Mesendoderm (in vitro differentiated cells): Measurements from ENCODE around the gene RASGRP4.

ENCODE experiments used
- DNase-seq: peaks from one replicate; pipeline ENCODE4 v3.0.0; 2013
- H2AK5ac ChIP-seq: 2 replicates; pipeline ENCODE4 v1.6.1; 2013; ENCODE audit warnings: low read length, inconsistent platforms
- H2BK120ac ChIP-seq: 2 replicates; pipeline ENCODE4 v1.6.1; 2013; ENCODE audit warnings: low read depth, mild to moderate bottlenecking, low read length, moderate library complexity, mixed read lengths
- H2BK15ac ChIP-seq: replicated peaks from 2 replicates; pipeline ENCODE4 v1.6.1; 2013; ENCODE audit warnings: low read depth, mild to moderate bottlenecking, moderate library complexity
- H2BK5ac ChIP-seq: 2 replicates; pipeline ENCODE4 v1.6.1; 2013; ENCODE audit warnings: low read length, inconsistent platforms
- H3K18ac ChIP-seq: 2 replicates; pipeline ENCODE4 v1.6.1; 2013; ENCODE audit warnings: mild to moderate bottlenecking, low read length, mixed read lengths
- H3K23ac ChIP-seq: one replicate; pipeline ENCODE4 v1.6.1; 2013; ENCODE audit warnings: low read length
- H3K27ac ChIP-seq: 2 replicates; pipeline ENCODE4 v1.5.1; 2013; ENCODE audit warnings: low read depth, mild to moderate bottlenecking, inconsistent platforms, low read length, moderate library complexity
- H3K27me3 ChIP-seq: 2 replicates; pipeline ENCODE4 v1.6.1; 2013; ENCODE audit warnings: low read length, control low read depth, mild to moderate bottlenecking, inconsistent platforms; ENCODE audit not compliant: insufficient read depth, poor library complexity
- H3K36me3 ChIP-seq: 2 replicates; pipeline ENCODE4 v1.6.1; 2013; ENCODE audit warnings: low read length, inconsistent platforms; ENCODE audit not compliant: control insufficient read depth, insufficient read depth
- H3K4ac ChIP-seq: one replicate; pipeline ENCODE4 v1.6.1; 2013; ENCODE audit warnings: low read depth, mild to moderate bottlenecking, low read length, moderate library complexity
- H3K4me1 ChIP-seq: 2 replicates; pipeline ENCODE4 v1.6.1; 2013; ENCODE audit warnings: low read depth, low read length, inconsistent platforms; ENCODE audit not compliant: control insufficient read depth
- H3K4me2 ChIP-seq: 2 replicates; pipeline ENCODE4 v1.6.1; 2013; ENCODE audit warnings: low read length
- H3K4me3 ChIP-seq: 2 replicates; pipeline ENCODE4 v1.5.1; 2013; ENCODE audit warnings: mild to moderate bottlenecking, low read length
- H3K56ac ChIP-seq: one replicate; pipeline ENCODE4 v1.6.1; 2013; ENCODE audit warnings: low read length
- H3K79me1 ChIP-seq: 2 replicates; pipeline ENCODE4 v1.6.1; 2013; ENCODE audit warnings: low read length, inconsistent platforms
- H3K79me2 ChIP-seq: 2 replicates; pipeline ENCODE4 v1.6.1; 2013; ENCODE audit warnings: mild to moderate bottlenecking, low read length; ENCODE audit not compliant: control insufficient read depth, insufficient read depth
- H3K9ac ChIP-seq: 2 replicates; pipeline ENCODE4 v1.6.1; 2013; ENCODE audit warnings: low read length, inconsistent platforms
- H4K5ac ChIP-seq: one replicate; pipeline ENCODE4 v1.6.1; 2013; ENCODE audit warnings: low read length
- H4K8ac ChIP-seq: one replicate; pipeline ENCODE4 v1.6.1; 2013; ENCODE audit warnings: low read depth, mild to moderate bottlenecking, control low read depth, low read length, moderate library complexity
- WGBS: extraction: QIAGEN DNeasy Blood & Tissue Kit; methylation state at CpG from one replicate; pipeline ENCODE4 v1.1.7; 2013; ENCODE audit warnings: low lambda C conversion rate, missing lambda C conversion rate; ENCODE audit not compliant: insufficient coverage; ENCODE audit errors: extremely low coverage; 5-methylcytosine and 5-hydroxymethylcytosine counted together

Gene RASGRP4

GRCh38 chr19:38444026-38444425, 18.0 kb upstream of the RASGRP4 start:
- Histone ChIP-seq H3K79me1 (no peaks in the 10 kb centered on the region), H3K36me3 (no peaks in the 10 kb centered on the region), H3K27ac (no peak overlapping the region), H3K23ac (no peak overlapping the region), H3K18ac (no peak overlapping the region), H3K9ac (no peak overlapping the region), H3K56ac (no peak overlapping the region), H2BK15ac (no peak overlapping the region), H2AK5ac (no peak overlapping the region), H3K4me2 (no peak overlapping the region), H4K8ac (no peak overlapping the region), H2BK120ac (no peak overlapping the region), H2BK5ac (no peak overlapping the region), H3K4me3 (no peak overlapping the region), H3K27me3 (no peaks in the 10 kb centered on the region), H3K4ac (no peak overlapping the region), H3K79me2 (no peaks in the 10 kb centered on the region), H3K4me1 (no peaks in the 10 kb centered on the region), H4K5ac (no peak overlapping the region)
- DNase-seq, result no peak
- WGBS, result no CpG with 5 or more reads among the region's 7 CpGs

GRCh38 chr19:38443458-38443999, 17.5 kb upstream of the RASGRP4 start:
- no peak overlapping the region for H3K4me3 ChIP-seq
- H3K18ac ChIP-seq, result no peak overlapping the region
- no peak for DNase-seq
- H2BK5ac ChIP-seq, result no peak overlapping the region
- H3K27ac ChIP-seq, result no peak overlapping the region
- H3K4me2 ChIP-seq, result no peak overlapping the region
- no peak overlapping the region for H2BK120ac ChIP-seq
- WGBS, result no CpG with 5 or more reads among the region's 15 CpGs
- H4K5ac ChIP-seq, result no peak overlapping the region
- no peak overlapping the region for H2AK5ac ChIP-seq
- no peaks in the 10 kb centered on the region for H3K79me2 ChIP-seq
- H3K23ac ChIP-seq, result no peak overlapping the region
- no peaks in the 10 kb centered on the region for H3K27me3 ChIP-seq
- H3K79me1 ChIP-seq, result no peaks in the 10 kb centered on the region
- H4K8ac ChIP-seq, result no peak overlapping the region
- no peak overlapping the region for H3K9ac ChIP-seq
- H3K4me1 ChIP-seq, result no peaks in the 10 kb centered on the region
- no peak overlapping the region for H2BK15ac ChIP-seq
- H3K4ac ChIP-seq, result no peak overlapping the region
- no peak overlapping the region for H3K56ac ChIP-seq
- H3K36me3 ChIP-seq, result no peaks in the 10 kb centered on the region

- no peak overlapping the region for H3K4me3 ChIP-seq
Measured at GRCh38 chr19:38442736-38443135, 16.7 kb upstream of the RASGRP4 start.

GRCh38 chr19:38441657-38442348, 15.8 kb upstream of the RASGRP4 start:
- Histone ChIP-seq H2BK15ac (no peak overlapping the region), H3K4me2 (no peak overlapping the region), H3K4ac (no peak overlapping the region), H2BK5ac (no peak overlapping the region), H3K56ac (peak overlapping the region; percentile 78), H3K9ac (peak overlapping the region; percentile 13), H3K23ac (no peak overlapping the region), H3K4me1 (no peaks in the 10 kb centered on the region), H4K5ac (no peak overlapping the region), H3K27me3 (no peaks in the 10 kb centered on the region), H3K79me1 (no peaks in the 10 kb centered on the region), H4K8ac (no peak overlapping the region), H3K36me3 (no peaks in the 10 kb centered on the region), H3K79me2 (no peaks in the 10 kb centered on the region), H2BK120ac (no peak overlapping the region), H3K27ac (no peak overlapping the region), H2AK5ac (no peak overlapping the region), H3K18ac (peak overlapping the region; percentile 32), H3K4me3 (no peak overlapping the region)
- no CpG with 5 or more reads among the region's 7 CpGs for WGBS
- peak; percentile 86 for DNase-seq

More at GRCh38 chr19:38442736-38443135, 16.7 kb upstream of the RASGRP4 start:
- no peak overlapping the region for H3K56ac ChIP-seq
- no peak overlapping the region for H3K18ac ChIP-seq
- no peaks in the 10 kb centered on the region for H3K27me3 ChIP-seq
- no peaks in the 10 kb centered on the region for H3K36me3 ChIP-seq
- H2BK15ac ChIP-seq, result no peak overlapping the region
- H2BK120ac ChIP-seq, result no peak overlapping the region
- no peak overlapping the region for H4K8ac ChIP-seq
- DNase-seq, result no peak
- H3K79me2 ChIP-seq, result no peaks in the 10 kb centered on the region
- no peak overlapping the region for H3K4ac ChIP-seq
- no peak overlapping the region for H3K9ac ChIP-seq
- WGBS, result no CpG with 5 or more reads among the region's 9 CpGs
- H3K27ac ChIP-seq, result no peak overlapping the region
- no peak overlapping the region for H4K5ac ChIP-seq
- H3K79me1 ChIP-seq, result no peaks in the 10 kb centered on the region
- H2AK5ac ChIP-seq, result no peak overlapping the region
- no peak overlapping the region for H3K4me2 ChIP-seq
- no peak overlapping the region for H3K23ac ChIP-seq
- H3K4me1 ChIP-seq, result no peaks in the 10 kb centered on the region
- no peak overlapping the region for H2BK5ac ChIP-seq

GRCh38 chr19:38440592-38440991, 14.6 kb upstream of the RASGRP4 start:
- Histone ChIP-seq H3K56ac (peak overlapping the region; percentile 25), H3K23ac (no peak overlapping the region), H2BK15ac (no peak overlapping the region), H3K4me2 (no peak overlapping the region), H3K36me3 (no peaks in the 10 kb centered on the region), H4K8ac (no peak overlapping the region), H3K4me1 (no peaks in the 10 kb centered on the region), H3K79me2 (no peaks in the 10 kb centered on the region), H2BK5ac (no peak overlapping the region), H3K27ac (no peak overlapping the region), H4K5ac (no peak overlapping the region), H2AK5ac (no peak overlapping the region), H3K4me3 (no peak overlapping the region), H3K79me1 (no peaks in the 10 kb centered on the region), H3K4ac (no peak overlapping the region), H3K27me3 (no peaks in the 10 kb centered on the region), H3K9ac (no peak overlapping the region), H3K18ac (no peak overlapping the region), H2BK120ac (no peak overlapping the region)
- no CpG with 5 or more reads among the region's 14 CpGs for WGBS
- no peak for DNase-seq

- no peak overlapping the region for H3K23ac ChIP-seq
- H4K5ac ChIP-seq, result no peak overlapping the region
- peaks cover 4% of the 10 kb centered on the region for H3K4me1 ChIP-seq
- no peak overlapping the region for H2AK5ac ChIP-seq
- no peak overlapping the region for H2BK15ac ChIP-seq
- no peak overlapping the region for H3K56ac ChIP-seq
- no peak overlapping the region for H3K9ac ChIP-seq
- no peak overlapping the region for H3K4ac ChIP-seq
- H3K79me1 ChIP-seq, result no peaks in the 10 kb centered on the region
- H3K27ac ChIP-seq, result no peak overlapping the region
- no peaks in the 10 kb centered on the region for H3K79me2 ChIP-seq
- no peak for DNase-seq
- H3K18ac ChIP-seq, result no peak overlapping the region
- no peaks in the 10 kb centered on the region for H3K27me3 ChIP-seq
- H2BK120ac ChIP-seq, result no peak overlapping the region
- no peak overlapping the region for H2BK5ac ChIP-seq
- H3K4me3 ChIP-seq, result no peak overlapping the region
- H3K4me2 ChIP-seq, result no peak overlapping the region
- H4K8ac ChIP-seq, result no peak overlapping the region
- no CpG with 5 or more reads among the region's 2 CpGs for WGBS
- no peaks in the 10 kb centered on the region for H3K36me3 ChIP-seq
Measured at GRCh38 chr19:38437917-38438316, 11.9 kb upstream of the RASGRP4 start.
